Smooth muscle cell of the brain vasculature (primary cell): ENCODE measurements around the gene EREG.

Source experiments
- DNase-seq: peaks from one replicate; pipeline ENCODE4 v3.0.0-alpha.2; 2012; ENCODE audit warnings: low read depth, low spot score

The EREG gene

GRCh38 chr4:74426101-74426500, 61.2 kb downstream of the EREG start:
- DNase-seq = peak; percentile 76

GRCh38 chr4:74428276-74428675, 63.3 kb downstream of the EREG start:
- DNase-seq = no peak

GRCh38 chr4:74431113-74431826, 66.3 kb downstream of the EREG start:
- no peak for DNase-seq

GRCh38 chr4:74433043-74433442, 68.1 kb downstream of the EREG start:
- DNase-seq = no peak

GRCh38 chr4:74433541-74434172, 68.7 kb downstream of the EREG start:
- DNase-seq = no peak

GRCh38 chr4:74435296-74435695, 70.4 kb downstream of the EREG start:
- no peak for DNase-seq

- DNase-seq = no peak
Observed at GRCh38 chr4:74437866-74438265, 72.9 kb downstream of the EREG start.
